ENCODE data around the gene APH1B. TPM values are rescaled to one million over a fixed set of nuclear protein-coding genes. Genes with fewer than 3 reads are reported as not detected.

APH1B gene
- total RNA-seq, 1 donor from 2014 or later: 9.5 TPM

- DNase-seq (ENCODE audit: low spot score): no peak
- Mint-ChIP-seq H3K27ac (peak overlapping the region; percentile 42), H3K4me1 (ENCODE audit: low read depth) (peaks cover 18% of the 10 kb centered on the region), H3K27me3 (ENCODE audit: low read depth) (no peaks in the 10 kb centered on the region), H3K4me3 (ENCODE audit: low read depth) (no peak overlapping the region), H3K9me3 (no peaks in the 10 kb centered on the region), H3K36me3 (ENCODE audit: low read depth) (peaks cover 83% of the 10 kb centered on the region)
- intact Hi-C loops (cut with micrococcal nuclease): no loop called here
Measured at GRCh38 chr15:63256433-63257274, 20.8 kb upstream of the APH1B start.

- DNase-seq (ENCODE audit: low spot score): no peak
- intact Hi-C loops (cut with micrococcal nuclease): no loop called here
Measured at GRCh38 chr15:63258658-63259057, 18.7 kb upstream of the APH1B start.

GRCh38 chr15:63260791-63261190, 16.6 kb upstream of the APH1B start:
- intact Hi-C loops (cut with micrococcal nuclease): no loop called here
- Mint-ChIP-seq H3K4me1 (ENCODE audit: low read depth) (peaks cover 10% of the 10 kb centered on the region), H3K27ac (peak overlapping the region; percentile 2), H3K9me3 (no peaks in the 10 kb centered on the region), H3K36me3 (ENCODE audit: low read depth) (peaks cover 86% of the 10 kb centered on the region), H3K27me3 (ENCODE audit: low read depth) (no peaks in the 10 kb centered on the region), H3K4me3 (ENCODE audit: low read depth) (no peak overlapping the region)
- no peak for DNase-seq (ENCODE audit: low spot score)

More at GRCh38 chr15:63258658-63259057, 18.7 kb upstream of the APH1B start:
- H3K4me3 Mint-ChIP-seq (ENCODE audit: low read depth): no peak overlapping the region
- no peaks in the 10 kb centered on the region for H3K27me3 Mint-ChIP-seq (ENCODE audit: low read depth)
- no peak overlapping the region for H3K27ac Mint-ChIP-seq
- H3K36me3 Mint-ChIP-seq (ENCODE audit: low read depth): peaks cover 85% of the 10 kb centered on the region
- H3K9me3 Mint-ChIP-seq: no peaks in the 10 kb centered on the region
- peaks cover 21% of the 10 kb centered on the region for H3K4me1 Mint-ChIP-seq (ENCODE audit: low read depth)

- Mint-ChIP-seq H3K4me3 (ENCODE audit: low read depth) (no peak overlapping the region), H3K9me3 (no peaks in the 10 kb centered on the region), H3K36me3 (ENCODE audit: low read depth) (peaks cover 86% of the 10 kb centered on the region), H3K4me1 (ENCODE audit: low read depth) (peaks cover 10% of the 10 kb centered on the region), H3K27me3 (ENCODE audit: low read depth) (no peaks in the 10 kb centered on the region), H3K27ac (peak overlapping the region; percentile 2)
- no peak for DNase-seq (ENCODE audit: low spot score)
- intact Hi-C loops (cut with micrococcal nuclease): no loop called here
Measured at GRCh38 chr15:63261311-63261710, 16.1 kb upstream of the APH1B start.

- Mint-ChIP-seq H3K27ac (no peak overlapping the region), H3K4me1 (ENCODE audit: low read depth) (peaks cover 6% of the 10 kb centered on the region), H3K27me3 (ENCODE audit: low read depth) (no peaks in the 10 kb centered on the region), H3K36me3 (ENCODE audit: low read depth) (peaks cover 84% of the 10 kb centered on the region), H3K4me3 (ENCODE audit: low read depth) (no peak overlapping the region), H3K9me3 (no peaks in the 10 kb centered on the region)
- intact Hi-C loops (cut with micrococcal nuclease): no loop called here
- no peak for DNase-seq (ENCODE audit: low spot score)
Measured at GRCh38 chr15:63263519-63263918, 13.9 kb upstream of the APH1B start.

- peaks cover 10% of the 10 kb centered on the region for H3K4me1 Mint-ChIP-seq (ENCODE audit: low read depth)
- intact Hi-C loops (cut with micrococcal nuclease): no loop called here
- H3K27ac Mint-ChIP-seq: no peak overlapping the region
- no peak for DNase-seq (ENCODE audit: low spot score)
- H3K4me3 Mint-ChIP-seq (ENCODE audit: low read depth): no peak overlapping the region
- H3K27me3 Mint-ChIP-seq (ENCODE audit: low read depth): no peaks in the 10 kb centered on the region
- H3K9me3 Mint-ChIP-seq: no peaks in the 10 kb centered on the region
- H3K36me3 Mint-ChIP-seq (ENCODE audit: low read depth): peaks cover 84% of the 10 kb centered on the region
Measured at GRCh38 chr15:63264688-63265293, 12.6 kb upstream of the APH1B start.

GRCh38 chr15:63274427-63274826, 3.0 kb upstream of the APH1B start:
- Mint-ChIP-seq H3K9me3 (no peaks in the 10 kb centered on the region), H3K27me3 (ENCODE audit: low read depth) (no peaks in the 10 kb centered on the region), H3K36me3 (ENCODE audit: low read depth) (peaks cover 39% of the 10 kb centered on the region), H3K27ac (no peak overlapping the region), H3K4me1 (ENCODE audit: low read depth) (peaks cover 29% of the 10 kb centered on the region), H3K4me3 (ENCODE audit: low read depth) (no peak overlapping the region)
- intact Hi-C loops (cut with micrococcal nuclease): no loop called here
- no peak for DNase-seq (ENCODE audit: low spot score)

GRCh38 chr15:63276342-63277037, 915 bp upstream of the APH1B start:
- intact Hi-C loops (cut with micrococcal nuclease): loop anchor here (1.0 to 5.0 kb wide), 4 partner anchors 64 to 229 kb away; no protein-coding TSS in a partner anchor
- H3K36me3 Mint-ChIP-seq (ENCODE audit: low read depth): peaks cover 29% of the 10 kb centered on the region
- no peak for DNase-seq (ENCODE audit: low spot score)
- H3K9me3 Mint-ChIP-seq: no peaks in the 10 kb centered on the region
- H3K27me3 Mint-ChIP-seq (ENCODE audit: low read depth): no peaks in the 10 kb centered on the region
- H3K27ac Mint-ChIP-seq: peak overlapping the region; percentile 85
- H3K4me3 Mint-ChIP-seq (ENCODE audit: low read depth): peak overlapping the region; percentile 87
- peaks cover 30% of the 10 kb centered on the region for H3K4me1 Mint-ChIP-seq (ENCODE audit: low read depth)

GRCh38 chr15:63277893-63278456, 570 bp downstream of the APH1B start:
- Mint-ChIP-seq H3K9me3 (no peaks in the 10 kb centered on the region), H3K27me3 (ENCODE audit: low read depth) (no peaks in the 10 kb centered on the region), H3K4me1 (ENCODE audit: low read depth) (peaks cover 28% of the 10 kb centered on the region), H3K4me3 (ENCODE audit: low read depth) (peak overlapping the region; percentile 75), H3K36me3 (ENCODE audit: low read depth) (peaks cover 25% of the 10 kb centered on the region), H3K27ac (peak overlapping the region; percentile 48)
- no peak for DNase-seq (ENCODE audit: low spot score)
- intact Hi-C loops (cut with micrococcal nuclease): loop anchor here (1.0 to 5.0 kb wide), 4 partner anchors 66 to 231 kb away; no protein-coding TSS in a partner anchor

- peaks cover 9% of the 10 kb centered on the region for H3K4me1 Mint-ChIP-seq (ENCODE audit: low read depth)
- no peak overlapping the region for H3K4me3 Mint-ChIP-seq (ENCODE audit: low read depth)
- no peaks in the 10 kb centered on the region for H3K27me3 Mint-ChIP-seq (ENCODE audit: low read depth)
- H3K36me3 Mint-ChIP-seq (ENCODE audit: low read depth): peaks cover 24% of the 10 kb centered on the region
- intact Hi-C loops (cut with micrococcal nuclease): no loop called here
- no peak for DNase-seq (ENCODE audit: low spot score)
- no peaks in the 10 kb centered on the region for H3K9me3 Mint-ChIP-seq
- no peak overlapping the region for H3K27ac Mint-ChIP-seq
Measured at GRCh38 chr15:63283126-63283525, 5.7 kb downstream of the APH1B start.

- Mint-ChIP-seq H3K36me3 (ENCODE audit: low read depth) (peaks cover 25% of the 10 kb centered on the region), H3K27ac (no peak overlapping the region), H3K4me3 (ENCODE audit: low read depth) (no peak overlapping the region), H3K27me3 (ENCODE audit: low read depth) (no peaks in the 10 kb centered on the region), H3K9me3 (no peaks in the 10 kb centered on the region), H3K4me1 (ENCODE audit: low read depth) (peaks cover 14% of the 10 kb centered on the region)
- no peak for DNase-seq (ENCODE audit: low spot score)
- intact Hi-C loops (cut with micrococcal nuclease): no loop called here
Measured at GRCh38 chr15:63284335-63284734, 6.9 kb downstream of the APH1B start.

- Mint-ChIP-seq H3K4me1 (ENCODE audit: low read depth) (peaks cover 12% of the 10 kb centered on the region), H3K27ac (no peak overlapping the region), H3K27me3 (ENCODE audit: low read depth) (no peaks in the 10 kb centered on the region), H3K9me3 (no peaks in the 10 kb centered on the region), H3K4me3 (ENCODE audit: low read depth) (no peak overlapping the region), H3K36me3 (ENCODE audit: low read depth) (peaks cover 20% of the 10 kb centered on the region)
- intact Hi-C loops (cut with micrococcal nuclease): no loop called here
- DNase-seq (ENCODE audit: low spot score): no peak
Measured at GRCh38 chr15:63287109-63287508, 9.7 kb downstream of the APH1B start.
